Measurements from ENCODE around the gene KRT17. TPM values are rescaled to one million over a fixed set of nuclear protein-coding genes. Genes with fewer than 3 reads are reported as not detected.
A peak's percentile ranks its signal among the peaks of the same experiment; 100 is the strongest.

KRT17 gene
- total and polyA plus RNA-seq, 2 experiments from 2014 or later = 1.8 to 3.8 TPM

DNA sequence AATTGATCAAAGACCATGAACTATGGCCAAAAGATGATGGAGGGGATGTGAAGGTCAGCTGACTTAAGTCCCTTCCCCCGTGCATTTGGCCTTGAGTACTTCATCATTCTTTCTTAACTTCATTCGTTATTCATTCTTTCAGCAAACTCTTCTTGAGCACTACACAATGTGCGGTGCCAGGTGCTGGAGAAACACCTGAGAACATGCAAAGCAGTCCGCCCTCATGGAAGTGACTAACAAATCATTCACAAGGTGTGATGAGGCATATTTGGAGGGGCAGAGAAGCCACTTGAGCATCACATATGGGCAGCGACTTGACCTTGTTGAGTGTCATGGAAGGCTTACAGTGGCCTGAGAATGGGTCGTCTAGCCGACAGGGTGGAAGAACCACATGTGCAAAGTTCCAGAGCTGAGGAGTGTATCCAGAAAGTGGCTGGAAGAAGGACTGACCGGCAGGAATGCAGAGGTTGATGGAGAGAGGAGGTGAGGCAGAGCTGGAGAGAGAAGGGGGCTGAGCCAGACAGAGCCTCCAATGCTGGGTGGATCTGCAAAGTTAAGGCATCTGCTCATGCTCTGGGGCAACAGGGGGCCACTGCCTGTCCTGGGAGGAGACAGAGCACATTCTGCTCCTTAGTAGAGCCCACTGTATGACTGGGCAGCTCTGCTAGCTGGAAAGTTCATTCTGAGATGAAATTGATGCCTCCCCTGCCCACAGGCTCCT, 39.2 kb upstream of the KRT17 start:
- Histone ChIP-seq H3K9me3 (ENCODE audit: low read depth) (no peaks in the 10 kb centered on the region), H3K4me3 (no peak overlapping the region), H3K79me2 (ENCODE audit: insufficient read depth) (no peaks in the 10 kb centered on the region), H3K4me2 (ENCODE audit: unreplicated experiment) (no peak overlapping the region), H3K4me1 (ENCODE audit: insufficient read depth) (peaks cover 5% of the 10 kb centered on the region), H3F3A (ENCODE audit: insufficient read depth) (peaks cover 7% of the 10 kb centered on the region; the same call in 1 of the 2 replicates), H3K27me3 (replicated peaks; ENCODE audit: insufficient read depth) (no peaks in the 10 kb centered on the region), H2AFZ (no peak overlapping the region), H3K9ac (no peak overlapping the region), H3K36me3 (ENCODE audit: low read depth) (no peaks in the 10 kb centered on the region), H4K20me1 (ENCODE audit: insufficient read depth) (no peaks in the 10 kb centered on the region), H3K9me2 (ENCODE audit: insufficient read depth) (no peaks in the 10 kb centered on the region), H3K27ac (no peak overlapping the region)
- TF ChIP-seq EZH2 (IDR thresholded peaks at IDR 0.05; ENCODE audit: insufficient read depth, poor library complexity, severe bottlenecking) (no peak), EZH2phosphoT487 (IDR thresholded peaks at IDR 0.05; ENCODE audit: insufficient read depth, low read depth) (no peak)
- in situ Hi-C loops (cut with MboI) = loop anchor here (10.0 to 25.0 kb wide), 3 partner anchors 326 to 1051 kb away; no protein-coding TSS in a partner anchor
- 56 to 58% methylated on average over 8 of the region's 8 CpGs for WGBS, 2 experiments (ENCODE audit: low coverage in 1 of 2, low lambda C conversion rate in 2 of 2, missing lambda C conversion rate in 2 of 2)
- no peak for DNase-seq

DNA sequence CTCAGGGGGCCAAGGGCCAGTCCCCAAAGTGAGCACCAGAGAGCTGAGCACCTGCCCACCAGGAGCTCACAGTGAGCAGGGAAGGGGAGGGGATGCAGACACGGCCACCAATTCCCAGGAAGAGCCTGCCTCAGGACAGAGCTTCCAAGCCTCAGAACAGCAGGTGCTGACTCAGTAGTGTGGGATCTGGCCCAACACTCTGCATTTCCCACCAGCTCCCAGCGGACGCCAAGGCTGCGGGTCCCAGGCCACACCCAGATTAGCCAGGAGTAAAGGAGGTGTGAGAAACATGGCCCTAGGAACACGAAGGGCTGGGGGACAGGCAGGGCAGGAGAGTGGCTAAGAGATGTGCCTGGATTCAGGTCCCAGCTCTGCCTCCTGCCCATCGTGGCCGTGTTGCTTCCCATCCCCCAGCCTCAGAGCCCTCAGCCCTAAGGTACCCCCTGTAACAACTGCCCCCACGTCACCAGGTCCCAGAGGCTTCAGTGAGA, 35.9 kb upstream of the KRT17 start:
- in situ Hi-C loops (cut with MboI) = loop anchor here (10.0 to 25.0 kb wide), 3 partner anchors 323 to 1048 kb away; no protein-coding TSS in a partner anchor

DNA sequence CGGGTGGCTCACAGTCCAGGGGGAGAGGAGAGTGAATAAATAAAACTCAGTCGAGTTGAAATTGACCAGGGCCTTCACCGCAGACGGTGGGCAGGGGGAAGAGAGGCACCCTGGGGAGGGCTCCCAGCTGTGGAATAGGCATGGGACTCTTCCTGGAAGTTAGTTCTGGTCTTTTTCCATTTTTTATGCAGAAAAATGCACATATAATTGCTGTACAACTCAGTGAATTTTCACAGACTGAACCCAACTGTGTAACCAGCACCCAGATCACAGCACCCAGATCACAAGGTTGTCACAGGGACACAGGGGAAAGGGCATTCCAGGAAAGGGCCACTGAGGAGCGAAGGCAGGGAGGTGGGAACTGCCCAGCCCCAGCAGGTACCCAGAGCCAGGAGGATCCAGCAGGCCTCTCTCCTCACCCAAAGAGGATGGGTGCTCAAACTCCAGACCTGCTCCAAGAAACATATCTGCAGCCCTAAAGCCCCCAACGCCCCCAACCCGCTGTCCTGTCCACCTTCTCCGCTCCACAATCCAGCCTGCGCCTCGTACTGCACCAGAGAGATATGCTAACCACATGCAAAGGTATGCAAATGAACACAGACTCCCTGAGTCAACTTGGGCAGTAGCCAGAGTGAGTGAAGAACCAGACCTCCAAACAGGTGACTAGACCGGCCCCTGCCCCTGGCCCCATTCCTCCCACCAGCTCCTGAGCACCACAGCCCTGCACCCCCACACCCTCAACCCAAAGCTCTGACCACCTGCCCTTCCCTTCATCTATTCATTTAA, 35.2 kb upstream of the KRT17 start:
- WGBS, 2 experiments (ENCODE audit: low coverage in 1 of 2, low lambda C conversion rate in 2 of 2, missing lambda C conversion rate in 2 of 2) = 66 to 71% methylated on average over 11 of the region's 11 CpGs
- no peak overlapping the region for H3K4me3 ChIP-seq
- no peaks in the 10 kb centered on the region for H3K9me3 ChIP-seq (ENCODE audit: low read depth)
- H3K36me3 ChIP-seq (ENCODE audit: low read depth) = no peaks in the 10 kb centered on the region
- no peaks in the 10 kb centered on the region for H3K79me2 ChIP-seq (ENCODE audit: insufficient read depth)
- DNase-seq = no peak
- H3K9me2 ChIP-seq (ENCODE audit: insufficient read depth) = no peaks in the 10 kb centered on the region
- peaks cover 7% of the 10 kb centered on the region; the same call in 1 of the 2 replicates for H3F3A ChIP-seq (ENCODE audit: insufficient read depth)
- no peak overlapping the region for H3K4me2 ChIP-seq (ENCODE audit: unreplicated experiment)
- in situ Hi-C loops (cut with MboI) = loop anchor here (10.0 to 25.0 kb wide), 3 partner anchors 322 to 1047 kb away; no protein-coding TSS in a partner anchor
- no peak overlapping the region for H2AFZ ChIP-seq
- no peak overlapping the region for H3K27ac ChIP-seq
- no peaks in the 10 kb centered on the region for H3K4me1 ChIP-seq (ENCODE audit: insufficient read depth)
- H3K9ac ChIP-seq = no peak overlapping the region
- no peaks in the 10 kb centered on the region for H3K27me3 ChIP-seq (replicated peaks; ENCODE audit: insufficient read depth)
- H4K20me1 ChIP-seq (ENCODE audit: insufficient read depth) = no peaks in the 10 kb centered on the region
- no peak for TF ChIP-seq EZH2 (IDR thresholded peaks at IDR 0.05; ENCODE audit: insufficient read depth, poor library complexity, severe bottlenecking)
- TF ChIP-seq EZH2phosphoT487 (IDR thresholded peaks at IDR 0.05; ENCODE audit: insufficient read depth, low read depth) = no peak

More for the DNA sequence above, 35.9 kb upstream of the KRT17 start:
- Histone ChIP-seq H3K4me3 (no peak overlapping the region), H4K20me1 (ENCODE audit: insufficient read depth) (no peaks in the 10 kb centered on the region), H3K27me3 (replicated peaks; ENCODE audit: insufficient read depth) (no peaks in the 10 kb centered on the region), H3K36me3 (ENCODE audit: low read depth) (no peaks in the 10 kb centered on the region), H3K4me1 (ENCODE audit: insufficient read depth) (no peaks in the 10 kb centered on the region), H3K9me2 (ENCODE audit: insufficient read depth) (no peaks in the 10 kb centered on the region), H3K27ac (no peak overlapping the region), H3K9ac (no peak overlapping the region), H3K79me2 (ENCODE audit: insufficient read depth) (no peaks in the 10 kb centered on the region), H3K9me3 (ENCODE audit: low read depth) (no peaks in the 10 kb centered on the region), H2AFZ (no peak overlapping the region), H3K4me2 (ENCODE audit: unreplicated experiment) (no peak overlapping the region), H3F3A (ENCODE audit: insufficient read depth) (peaks cover 7% of the 10 kb centered on the region; the same call in 1 of the 2 replicates)
- TF ChIP-seq EZH2phosphoT487 (IDR thresholded peaks at IDR 0.05; ENCODE audit: insufficient read depth, low read depth) (no peak), EZH2 (IDR thresholded peaks at IDR 0.05; ENCODE audit: insufficient read depth, poor library complexity, severe bottlenecking) (no peak)
- WGBS, 2 experiments (ENCODE audit: low coverage in 1 of 2, low lambda C conversion rate in 2 of 2, missing lambda C conversion rate in 2 of 2) = 31 to 46% methylated on average over 8 of the region's 8 CpGs
- DNase-seq = peak; percentile 24

DNA sequence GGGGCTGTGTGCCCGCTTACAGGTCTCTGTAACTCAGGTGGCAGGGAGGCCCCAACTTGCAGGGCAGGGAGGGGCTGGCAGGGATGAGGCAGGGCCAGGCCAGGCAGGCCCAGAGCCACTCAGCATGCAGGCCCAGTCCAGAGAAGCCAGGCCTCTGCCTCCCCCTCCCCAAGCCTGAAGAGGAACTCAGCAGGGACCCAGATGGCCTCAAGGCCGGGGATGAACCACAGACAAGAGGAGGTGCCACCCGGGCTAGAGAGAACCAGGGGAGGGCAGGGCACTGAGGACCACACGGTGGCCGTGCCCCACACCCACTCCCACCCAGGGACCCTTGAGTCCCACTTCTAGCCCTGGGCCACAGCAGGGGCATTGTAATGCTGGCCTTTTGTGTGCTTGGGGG, 34.5 kb upstream of the KRT17 start:
- no peak overlapping the region for H3K27ac ChIP-seq
- H3K9me3 ChIP-seq (ENCODE audit: low read depth) = no peaks in the 10 kb centered on the region
- H3K27me3 ChIP-seq (replicated peaks; ENCODE audit: insufficient read depth) = no peaks in the 10 kb centered on the region
- no peak for TF ChIP-seq EZH2 (IDR thresholded peaks at IDR 0.05; ENCODE audit: insufficient read depth, poor library complexity, severe bottlenecking)
- no peak for TF ChIP-seq EZH2phosphoT487 (IDR thresholded peaks at IDR 0.05; ENCODE audit: insufficient read depth, low read depth)
- no peaks in the 10 kb centered on the region for H4K20me1 ChIP-seq (ENCODE audit: insufficient read depth)
- 66 to 67% methylated on average over 4 to 5 of the region's 5 CpGs for WGBS, 2 experiments (ENCODE audit: low coverage in 1 of 2, low lambda C conversion rate in 2 of 2, missing lambda C conversion rate in 2 of 2)
- H3K36me3 ChIP-seq (ENCODE audit: low read depth) = no peaks in the 10 kb centered on the region
- no peak overlapping the region for H2AFZ ChIP-seq
- H3F3A ChIP-seq (ENCODE audit: insufficient read depth) = peaks cover 3% of the 10 kb centered on the region; the same call in 1 of the 2 replicates
- no peak overlapping the region for H3K4me3 ChIP-seq
- H3K4me1 ChIP-seq (ENCODE audit: insufficient read depth) = no peaks in the 10 kb centered on the region
- H3K9me2 ChIP-seq (ENCODE audit: insufficient read depth) = no peaks in the 10 kb centered on the region
- in situ Hi-C loops (cut with MboI) = loop anchor here (25.0 kb wide), 2 partner anchors 322 to 1047 kb away; no protein-coding TSS in a partner anchor
- no peak for DNase-seq
- H3K79me2 ChIP-seq (ENCODE audit: insufficient read depth) = no peaks in the 10 kb centered on the region
- H3K9ac ChIP-seq = no peak overlapping the region
- H3K4me2 ChIP-seq (ENCODE audit: unreplicated experiment) = no peak overlapping the region
